ENCODE measurements around the gene AGBL3. TPM values are rescaled to one million over a fixed set of nuclear protein-coding genes. Genes with fewer than 3 reads are reported as not detected.

AGBL3 gene
- total RNA-seq, 2 experiments from 2014 or later: 4.5 to 6.7 TPM

DNA sequence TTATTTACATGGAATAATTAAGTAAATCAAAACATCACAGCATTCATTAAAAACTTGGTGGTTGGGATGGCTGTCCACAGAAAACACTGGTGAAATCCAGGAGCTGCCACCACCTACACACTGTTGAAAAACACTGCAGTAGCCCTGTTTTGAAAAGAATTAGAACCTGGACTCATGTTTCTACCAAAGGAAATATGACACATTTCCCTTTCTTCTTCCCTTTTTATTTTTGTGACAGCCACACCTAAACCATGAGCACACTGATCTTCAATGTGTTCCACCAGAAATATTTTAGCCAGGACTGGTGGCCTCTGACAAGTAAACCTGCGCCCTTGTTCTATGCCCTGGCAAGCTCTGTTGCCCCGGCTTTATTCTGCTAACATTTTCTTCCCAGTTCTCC lies 164.8 kb downstream of the AGBL3 start:
- Mint-ChIP-seq H3K36me3 (peaks cover 45% of the 10 kb centered on the region), H3K4me1 (peaks cover 31% of the 10 kb centered on the region), H3K27ac (peak overlapping the region; percentile 62), H3K9me3 (peaks cover 16% of the 10 kb centered on the region), H3K27me3 (no peaks in the 10 kb centered on the region), H3K4me3 (peak overlapping the region; percentile 47)
- ATAC-seq (ENCODE audit: low read depth) (no peak), DNase-seq (no peak)
- POLR2A ChIA-PET: interaction anchor here (0.9 to 1.0 kb wide), 2 partner anchors 18 to 166 kb away, joined by 3 read pairs; no protein-coding TSS in a partner anchor

DNA sequence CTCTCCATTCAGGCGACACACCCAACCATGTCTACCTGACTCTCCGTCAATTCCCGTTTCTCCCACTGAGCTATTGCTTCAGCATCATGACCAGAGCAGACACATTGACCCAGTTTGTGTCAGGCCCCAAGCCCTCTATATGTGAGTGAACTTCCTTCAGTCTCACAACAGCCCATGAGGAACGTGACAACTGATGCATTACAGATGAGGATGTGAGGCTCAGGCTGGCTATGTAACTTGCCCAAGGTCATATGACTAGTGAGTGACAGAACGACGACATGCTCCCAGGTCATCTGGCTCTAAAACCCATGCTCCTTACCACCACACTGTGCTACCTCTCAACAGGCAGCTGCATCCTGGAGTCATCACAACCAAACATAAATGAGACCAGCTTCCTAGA lies 165.2 kb downstream of the AGBL3 start:
- Mint-ChIP-seq H3K36me3 (peaks cover 49% of the 10 kb centered on the region), H3K4me3 (peak overlapping the region; percentile 47), H3K27me3 (no peaks in the 10 kb centered on the region), H3K4me1 (peaks cover 28% of the 10 kb centered on the region), H3K9me3 (peaks cover 16% of the 10 kb centered on the region), H3K27ac (peak overlapping the region; percentile 62)
- DNase-seq: no peak
- ATAC-seq (ENCODE audit: low read depth): no peak
- POLR2A ChIA-PET: interaction anchor here (0.9 to 1.0 kb wide), 2 partner anchors 17 to 166 kb away, joined by 3 read pairs; no protein-coding TSS in a partner anchor

DNA sequence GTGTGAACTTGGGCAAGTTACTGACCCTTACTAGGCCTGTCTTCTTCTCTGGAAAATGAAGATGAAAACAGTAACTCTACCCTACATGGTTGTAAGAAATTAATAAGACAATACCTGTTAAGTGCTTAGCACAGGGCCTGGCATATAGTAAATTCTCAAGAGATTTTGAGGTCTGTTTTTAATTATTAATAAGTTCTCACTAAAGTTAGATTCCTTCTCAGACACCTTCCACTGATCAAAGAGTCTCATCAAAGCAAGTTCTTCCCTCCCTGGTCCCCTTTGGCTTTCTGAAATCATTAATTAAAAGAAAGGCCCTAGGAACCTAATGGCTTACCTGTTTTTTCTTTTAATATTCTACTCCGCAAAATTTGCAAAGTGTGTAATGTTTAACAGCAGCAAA lies 166.1 kb downstream of the AGBL3 start:
- Mint-ChIP-seq H3K9me3 (peaks cover 20% of the 10 kb centered on the region), H3K36me3 (peaks cover 58% of the 10 kb centered on the region), H3K4me1 (peaks cover 23% of the 10 kb centered on the region), H3K4me3 (no peak overlapping the region), H3K27ac (no peak overlapping the region), H3K27me3 (no peaks in the 10 kb centered on the region)
- ATAC-seq (ENCODE audit: low read depth) (no peak), DNase-seq (no peak)
- POLR2A ChIA-PET: no interaction called here

DNA sequence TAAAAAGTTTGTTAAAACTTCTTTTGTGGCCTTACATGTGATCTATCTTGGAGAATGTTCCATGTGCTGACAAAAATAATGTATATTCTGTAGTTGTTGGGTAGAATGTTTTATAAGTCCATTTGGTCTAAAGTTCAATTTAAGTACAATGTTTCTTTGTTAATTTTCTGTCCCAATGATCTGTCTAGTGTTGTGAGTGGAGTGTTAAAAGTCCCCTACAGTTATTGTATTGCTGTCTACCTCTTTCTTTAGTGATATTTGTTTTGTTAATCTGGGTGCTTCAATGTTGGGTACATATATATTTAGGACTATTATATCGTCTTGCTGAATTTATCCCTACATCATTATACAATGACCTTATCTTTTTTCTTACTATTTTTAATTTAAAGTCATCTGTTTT lies 168.4 kb downstream of the AGBL3 start:
- no peak overlapping the region for H3K4me3 Mint-ChIP-seq
- H3K9me3 Mint-ChIP-seq: peaks cover 21% of the 10 kb centered on the region
- peaks cover 78% of the 10 kb centered on the region for H3K36me3 Mint-ChIP-seq
- POLR2A ChIA-PET: no interaction called here
- H3K4me1 Mint-ChIP-seq: peaks cover 27% of the 10 kb centered on the region
- DNase-seq (no peak), ATAC-seq (ENCODE audit: low read depth) (no peak)
- no peaks in the 10 kb centered on the region for H3K27me3 Mint-ChIP-seq
- no peak overlapping the region for H3K27ac Mint-ChIP-seq

DNA sequence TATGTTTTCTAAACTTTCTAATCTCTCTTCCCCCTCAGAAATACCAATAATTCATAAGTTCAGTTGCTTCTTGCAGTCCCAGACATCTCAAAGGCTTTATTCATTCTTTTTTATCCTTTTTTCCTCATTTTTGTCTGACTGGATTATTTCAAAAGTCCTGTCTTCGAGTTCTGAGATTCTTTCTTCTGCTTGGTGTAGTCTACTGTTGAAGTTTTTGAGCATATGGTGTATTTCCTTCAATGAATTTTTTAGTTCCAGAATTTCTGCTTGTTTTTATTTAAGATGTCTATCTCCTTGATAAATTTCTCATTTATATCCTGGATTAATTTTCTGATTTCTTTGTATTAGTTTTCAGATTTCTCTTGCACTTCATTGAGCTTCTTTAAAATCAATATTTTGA lies 170.0 kb downstream of the AGBL3 start:
- ATAC-seq (ENCODE audit: low read depth) (no peak), DNase-seq (no peak)
- peaks cover 29% of the 10 kb centered on the region for H3K4me1 Mint-ChIP-seq
- H3K27ac Mint-ChIP-seq: no peak overlapping the region
- H3K27me3 Mint-ChIP-seq: no peaks in the 10 kb centered on the region
- H3K4me3 Mint-ChIP-seq: no peak overlapping the region
- H3K36me3 Mint-ChIP-seq: peaks cover 88% of the 10 kb centered on the region
- H3K9me3 Mint-ChIP-seq: peaks cover 21% of the 10 kb centered on the region
- POLR2A ChIA-PET: interaction anchor here (1.1 kb wide), 1 partner anchor 8 kb away, joined by 3 read pairs; the partner anchor contains the start of gene TMEM140

DNA sequence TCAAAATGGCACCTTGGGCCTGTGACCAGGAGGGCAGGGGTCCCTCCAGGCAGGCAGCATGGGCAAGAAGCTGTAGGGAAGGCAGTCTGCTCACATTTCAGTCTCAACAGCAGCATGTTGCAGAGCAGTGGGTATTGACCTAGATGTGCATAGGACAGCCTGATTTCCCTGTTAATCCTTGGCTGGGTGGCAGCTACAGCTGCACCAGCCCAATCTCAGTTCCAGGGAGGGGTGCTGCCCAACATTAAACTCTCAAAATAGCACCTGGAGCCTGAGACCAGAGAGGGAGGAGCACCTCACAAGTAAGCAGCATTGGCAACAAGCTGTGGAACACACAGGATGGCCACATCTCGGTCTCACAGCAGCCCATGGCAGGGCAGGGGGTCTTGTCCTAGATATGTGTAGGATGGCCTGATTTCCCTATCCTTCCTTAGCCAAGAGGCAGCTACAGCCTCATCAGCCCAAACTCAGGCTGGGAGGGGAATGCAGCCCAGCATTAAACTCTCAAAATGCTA lies 171.9 kb downstream of the AGBL3 start:
- H3K36me3 Mint-ChIP-seq: peaks cover 93% of the 10 kb centered on the region
- no peak overlapping the region for H3K27ac Mint-ChIP-seq
- peaks cover 28% of the 10 kb centered on the region for H3K9me3 Mint-ChIP-seq
- H3K4me1 Mint-ChIP-seq: peaks cover 25% of the 10 kb centered on the region
- H3K4me3 Mint-ChIP-seq: no peak overlapping the region
- POLR2A ChIA-PET: interaction anchor here (1.1 to 1.3 kb wide), 2 partner anchors 10 to 13 kb away, joined by 3 to 5 read pairs; partner anchors contain the start of genes CYREN and TMEM140
- H3K27me3 Mint-ChIP-seq: no peaks in the 10 kb centered on the region
- ATAC-seq (ENCODE audit: low read depth) (no peak), DNase-seq (no peak)

DNA sequence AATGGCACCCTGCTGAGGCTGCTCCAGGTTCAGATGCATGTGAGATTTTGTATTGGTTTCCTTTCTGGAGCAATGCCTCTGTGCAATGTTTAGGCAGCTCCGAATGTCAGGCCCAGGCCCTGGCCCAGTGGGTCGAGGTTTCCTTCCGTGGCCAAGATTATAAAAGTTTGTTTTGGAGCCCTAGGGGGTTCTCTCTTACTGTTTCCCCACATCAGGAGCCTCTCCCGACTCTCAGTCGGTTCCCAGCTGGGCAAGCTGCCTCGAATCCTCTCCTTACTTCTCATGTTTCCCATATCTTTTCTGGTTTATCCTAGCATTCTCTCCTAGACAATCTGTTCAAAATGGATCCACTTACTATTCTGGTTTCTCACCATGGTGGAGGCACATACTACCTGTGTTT lies 172.6 kb downstream of the AGBL3 start:
- peaks cover 87% of the 10 kb centered on the region for H3K36me3 Mint-ChIP-seq
- ATAC-seq (ENCODE audit: low read depth) (no peak), DNase-seq (no peak)
- no peak overlapping the region for H3K4me3 Mint-ChIP-seq
- peaks cover 24% of the 10 kb centered on the region for H3K9me3 Mint-ChIP-seq
- peaks cover 26% of the 10 kb centered on the region for H3K4me1 Mint-ChIP-seq
- peak overlapping the region; percentile 6 for H3K27ac Mint-ChIP-seq
- POLR2A ChIA-PET: interaction anchor here (1.1 to 1.3 kb wide), 2 partner anchors 11 to 12 kb away, joined by 3 to 5 read pairs; partner anchors contain the start of genes CYREN and TMEM140
- no peaks in the 10 kb centered on the region for H3K27me3 Mint-ChIP-seq

DNA sequence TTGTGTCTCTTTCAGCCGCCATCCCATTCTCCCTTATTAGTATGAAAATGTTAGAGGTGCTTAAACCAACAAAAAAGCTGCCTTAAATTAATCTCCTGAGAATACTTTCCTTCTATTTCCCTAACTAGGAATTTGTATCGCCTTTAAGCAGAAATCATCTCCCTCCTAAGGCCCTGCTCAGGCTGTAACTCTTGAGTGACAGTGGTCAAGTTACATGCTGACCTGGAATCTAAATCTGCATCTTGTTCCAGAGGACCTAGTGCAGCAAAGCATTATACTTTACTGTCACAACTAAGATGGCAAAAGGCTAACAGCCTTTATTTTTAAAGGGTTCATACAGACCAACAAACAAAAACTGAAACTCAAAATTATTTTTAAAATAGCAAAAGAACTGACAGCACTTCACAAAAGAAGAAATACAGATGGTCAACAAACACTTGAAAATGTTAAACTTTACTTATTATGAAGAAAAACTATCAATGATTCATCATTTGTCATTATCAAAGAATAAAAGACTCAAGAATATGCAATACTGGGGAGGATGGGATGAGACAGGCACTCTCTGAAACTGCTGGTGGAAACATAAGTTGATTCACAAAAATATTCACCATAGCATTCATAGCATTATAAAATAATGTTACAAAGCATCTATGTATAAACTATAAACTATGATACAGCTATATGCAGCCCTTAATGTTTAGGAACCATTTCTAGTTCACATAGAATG lies 173.2 kb downstream of the AGBL3 start:
- Mint-ChIP-seq H3K9me3 (peaks cover 20% of the 10 kb centered on the region), H3K27ac (peak overlapping the region; percentile 44), H3K36me3 (peaks cover 84% of the 10 kb centered on the region), H3K27me3 (no peaks in the 10 kb centered on the region), H3K4me3 (no peak overlapping the region), H3K4me1 (peaks cover 23% of the 10 kb centered on the region)
- POLR2A ChIA-PET: interaction anchor here (2.3 kb wide), 1 partner anchor 12 kb away, joined by 11 read pairs; the partner anchor contains the start of gene TMEM140
- DNase-seq (no peak), ATAC-seq (ENCODE audit: low read depth) (no peak)

DNA sequence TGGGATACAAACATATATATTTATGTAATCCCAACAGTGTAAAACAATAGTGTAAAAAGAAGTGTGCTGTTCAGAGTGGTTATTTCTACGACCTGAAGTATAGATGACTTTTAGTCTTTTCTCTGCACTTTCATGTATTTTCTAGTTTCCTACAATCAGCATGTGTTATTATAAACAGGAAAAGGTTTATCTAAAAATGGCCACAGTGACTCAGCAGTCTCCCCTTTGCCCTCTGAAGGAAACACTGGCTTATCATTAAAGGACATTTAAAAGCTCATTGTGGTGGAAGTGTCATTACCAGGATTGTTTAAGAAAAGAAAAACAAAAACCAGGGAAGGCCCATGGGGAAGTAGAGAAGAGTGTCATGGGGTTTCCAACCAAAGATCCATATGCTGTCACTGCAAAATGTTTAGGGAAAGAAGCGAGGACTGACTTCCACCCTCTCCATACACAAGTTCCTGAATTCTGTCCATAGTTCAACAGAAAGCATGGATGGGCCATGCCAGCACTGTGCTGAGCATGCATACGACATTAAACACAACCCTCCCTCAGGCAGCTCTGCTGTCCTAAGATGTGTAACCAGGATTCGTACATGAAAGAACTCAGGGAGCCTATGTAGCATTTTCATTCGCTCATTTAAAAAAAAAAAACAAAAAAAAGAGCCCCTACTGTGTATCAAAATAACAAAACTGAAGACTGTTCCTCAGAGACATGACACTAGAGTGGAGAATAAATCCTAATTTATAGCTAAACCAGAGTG lies 174.0 kb downstream of the AGBL3 start:
- Mint-ChIP-seq H3K9me3 (peaks cover 17% of the 10 kb centered on the region), H3K4me3 (no peak overlapping the region), H3K27ac (peak overlapping the region; percentile 80), H3K36me3 (peaks cover 83% of the 10 kb centered on the region), H3K4me1 (peaks cover 23% of the 10 kb centered on the region), H3K27me3 (no peaks in the 10 kb centered on the region)
- POLR2A ChIA-PET: interaction anchor here (2.3 kb wide), 1 partner anchor 13 kb away, joined by 11 read pairs; the partner anchor contains the start of gene TMEM140
- DNase-seq (no peak), ATAC-seq (ENCODE audit: low read depth) (peak; percentile 41)

DNA sequence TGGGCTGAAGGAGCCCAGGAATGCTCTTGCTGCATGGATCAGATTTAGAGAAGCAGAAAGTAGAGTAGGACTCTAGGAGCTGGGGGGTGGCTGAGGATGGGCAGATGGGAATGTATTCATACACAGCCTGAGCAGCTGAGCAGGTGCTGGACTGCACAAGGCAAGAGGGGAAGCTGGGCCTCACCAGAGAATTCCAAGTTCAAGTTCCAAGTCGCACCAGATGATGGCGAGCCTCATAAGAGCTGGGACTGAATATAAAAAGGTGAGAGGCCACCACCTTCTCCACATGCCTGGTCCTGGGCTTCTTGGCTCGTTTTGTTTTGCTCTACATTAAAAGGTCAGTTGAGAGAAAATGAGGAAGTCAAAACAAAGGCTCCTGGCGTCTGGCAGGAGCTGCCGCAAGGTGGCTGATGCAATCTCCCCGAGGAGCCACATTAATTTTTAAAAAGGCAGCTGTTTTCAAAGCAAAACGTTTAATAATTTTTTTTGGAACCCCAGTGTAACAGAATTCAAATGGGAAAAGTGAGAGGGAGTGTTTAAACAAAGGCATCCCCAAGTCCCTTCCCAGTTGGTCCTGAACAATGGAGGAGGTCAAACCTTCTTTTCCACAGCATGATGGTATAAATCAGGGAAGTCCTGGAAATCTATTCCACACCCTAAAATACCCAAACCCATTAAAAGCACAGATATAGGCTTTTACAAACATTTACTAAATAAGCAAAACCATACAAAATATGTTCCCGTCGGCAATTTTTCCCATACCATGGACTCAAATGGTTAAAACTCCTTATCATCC lies 174.7 kb downstream of the AGBL3 start:
- peaks cover 15% of the 10 kb centered on the region for H3K9me3 Mint-ChIP-seq

DNA sequence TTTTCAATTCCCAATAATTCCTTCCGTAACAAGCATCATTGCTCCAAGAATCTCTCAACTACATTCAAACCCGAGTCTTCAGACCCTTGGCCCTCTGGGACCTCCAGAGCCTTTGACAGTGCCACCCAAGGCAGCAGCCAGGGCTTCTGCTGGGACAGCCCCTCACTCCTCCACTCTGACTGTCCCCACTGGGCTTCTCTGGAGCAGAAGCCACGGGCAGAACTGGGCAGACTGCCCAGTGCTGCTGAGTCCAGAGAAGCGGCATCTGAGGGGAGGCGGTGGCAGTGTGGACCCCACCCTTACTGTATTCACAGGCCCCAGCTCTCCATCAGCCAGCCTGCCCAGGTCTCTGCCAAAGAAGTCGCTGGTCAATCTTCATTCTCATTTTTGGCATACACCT lies 175.4 kb downstream of the AGBL3 start:
- Mint-ChIP-seq H3K27me3 (no peaks in the 10 kb centered on the region), H3K4me3 (no peak overlapping the region), H3K4me1 (peaks cover 25% of the 10 kb centered on the region), H3K27ac (no peak overlapping the region), H3K36me3 (peaks cover 73% of the 10 kb centered on the region), H3K9me3 (peaks cover 15% of the 10 kb centered on the region)
- POLR2A ChIA-PET: interaction anchor here (2.3 kb wide), 1 partner anchor 14 kb away, joined by 11 read pairs; the partner anchor contains the start of gene TMEM140
- ATAC-seq (ENCODE audit: low read depth) (no peak), DNase-seq (no peak)

More for the DNA sequence above, 174.7 kb downstream of the AGBL3 start:
- no peaks in the 10 kb centered on the region for H3K27me3 Mint-ChIP-seq
- peaks cover 25% of the 10 kb centered on the region for H3K4me1 Mint-ChIP-seq
- peak overlapping the region; percentile 34 for H3K27ac Mint-ChIP-seq
- ATAC-seq (ENCODE audit: low read depth) (no peak), DNase-seq (no peak)
- H3K4me3 Mint-ChIP-seq: no peak overlapping the region
- H3K36me3 Mint-ChIP-seq: peaks cover 79% of the 10 kb centered on the region
- POLR2A ChIA-PET: interaction anchor here (2.3 kb wide), 1 partner anchor 14 kb away, joined by 11 read pairs; the partner anchor contains the start of gene TMEM140

DNA sequence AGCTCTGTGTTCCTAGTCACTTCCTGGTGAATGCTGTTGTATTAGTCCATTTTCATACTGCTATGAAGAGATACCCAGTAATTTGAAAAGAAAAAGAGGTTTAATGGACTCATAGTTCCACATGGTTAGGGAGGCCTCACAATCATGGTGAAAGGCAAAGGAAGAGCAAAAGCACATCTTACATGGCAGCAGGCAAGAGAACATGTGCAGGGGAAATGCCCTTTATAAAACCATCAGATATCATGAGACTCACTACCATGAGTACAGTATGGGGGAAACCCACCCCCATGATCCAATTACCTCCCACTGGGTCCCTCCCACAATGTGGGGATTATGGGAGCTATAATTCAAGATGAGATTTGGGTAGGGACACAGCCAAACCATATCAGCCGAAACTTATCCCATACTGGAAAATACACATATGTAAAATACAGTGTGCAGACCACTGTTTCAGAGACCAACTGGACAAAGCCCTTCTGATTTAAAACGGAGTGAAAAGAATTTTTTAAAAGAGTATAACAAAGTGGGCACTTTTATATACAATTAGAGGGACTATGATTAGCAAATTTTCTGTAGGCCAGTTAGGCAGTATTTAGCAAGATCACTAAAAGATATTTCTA lies 176.2 kb downstream of the AGBL3 start:
- DNase-seq (no peak), ATAC-seq (ENCODE audit: low read depth) (no peak)
- peaks cover 32% of the 10 kb centered on the region for H3K4me1 Mint-ChIP-seq
- no peak overlapping the region for H3K4me3 Mint-ChIP-seq
- H3K27ac Mint-ChIP-seq: peak overlapping the region; percentile 66
- no peaks in the 10 kb centered on the region for H3K27me3 Mint-ChIP-seq
- H3K36me3 Mint-ChIP-seq: peaks cover 67% of the 10 kb centered on the region
- peaks cover 11% of the 10 kb centered on the region for H3K9me3 Mint-ChIP-seq
- POLR2A ChIA-PET: no interaction called here
